ENCODE results near the gene NCAPG.
"Not testable (repeated sequence)": the region's sequence is repeated elsewhere in the genome, so short reads cannot be mapped to it uniquely, and the experiment has no call there.

Gene NCAPG

GRCh38 chr4:17812125-17812524, 1.3 kb downstream of the NCAPG start:
- Histone ChIP-seq H3K27ac (peak overlapping the region in 10 of 11 experiments; percentile 55 to 98 (median 94); a peak in 18 of 22 replicates), H3K4me3 (peak overlapping the region; percentile 75 to 96 (median 85)), H3K27me3 (no peaks in the 10 kb centered on the region), H3K4me2 (peak overlapping the region; percentile 60 to 87 (median 82)), H4K20me1 (peaks cover 23 to 69% (median 50%) of the 10 kb centered on the region in 11 experiments; a peak in 21 of 22 replicates), H3K9ac (peak overlapping the region; percentile 72 to 99 (median 95); a peak in 21 of 22 replicates), H3K4me1 (peaks cover 24 to 57% (median 35%) of the 10 kb centered on the region in 10 experiments), H3K9me3 (replicated peaks in 1 of 11) (no peaks in the 10 kb centered on the region), H3K36me3 (peaks cover 0 to 55% (median 41%) of the 10 kb centered on the region in 11 experiments; a peak in 18 of 22 replicates)
- TF ChIP-seq Cebpa-rat (IDR thresholded peaks at IDR 0.05), result no peak

- H3K4me3 ChIP-seq, result peak overlapping the region; percentile 75 to 96 (median 85); a peak in 17 of 20 replicates
- peaks cover 18 to 50% (median 28%) of the 10 kb centered on the region in 10 experiments for H3K4me1 ChIP-seq
These were observed 2.0 kb downstream of the NCAPG start for GRCh38 chr4:17812801-17813200.

GRCh38 chr4:17814140-17814539, 3.4 kb downstream of the NCAPG start:
- no peaks in the 10 kb centered on the region for H3K27me3 ChIP-seq
- TF ChIP-seq Cebpa-rat (IDR thresholded peaks at IDR 0.05), result no peak
- peaks cover 6 to 52% (median 32%) of the 10 kb centered on the region in 11 experiments; a peak in 20 of 22 replicates for H4K20me1 ChIP-seq
- peak overlapping the region in 6 of 11 experiments; percentile 3 to 52 (median 32); a peak in 7 of 22 replicates for H3K27ac ChIP-seq
- peaks cover 0 to 64% (median 48%) of the 10 kb centered on the region in 11 experiments; a peak in 18 of 22 replicates for H3K36me3 ChIP-seq
- H3K9ac ChIP-seq, result peak overlapping the region in 3 of 11 experiments; percentile 2 to 21 (median 4); a peak in 3 of 22 replicates
- H3K9me3 ChIP-seq (replicated peaks in 1 of 11), result no peaks in the 10 kb centered on the region
- peaks cover 12 to 39% (median 23%) of the 10 kb centered on the region in 10 experiments; a peak in 19 of 20 replicates for H3K4me1 ChIP-seq
- peak overlapping the region in 10 of 11 experiments; percentile 3 to 80 (median 40); a peak in 14 of 22 replicates for H3K4me2 ChIP-seq
- H3K4me3 ChIP-seq, result no peak overlapping the region

More at GRCh38 chr4:17812801-17813200, 2.0 kb downstream of the NCAPG start:
- peaks cover 16 to 66% (median 44%) of the 10 kb centered on the region in 11 experiments; a peak in 21 of 22 replicates for H4K20me1 ChIP-seq
- H3K27me3 ChIP-seq, result no peaks in the 10 kb centered on the region
- H3K36me3 ChIP-seq, result peaks cover 0 to 55% (median 41%) of the 10 kb centered on the region in 11 experiments; a peak in 18 of 22 replicates
- no peaks in the 10 kb centered on the region for H3K9me3 ChIP-seq (replicated peaks in 1 of 11)
- TF ChIP-seq Cebpa-rat (IDR thresholded peaks at IDR 0.05), result no peak
- H3K4me2 ChIP-seq, result peak overlapping the region; percentile 60 to 87 (median 82); a peak in 21 of 22 replicates
- peak overlapping the region; percentile 7 to 99 (median 95); a peak in 20 of 22 replicates for H3K9ac ChIP-seq
- peak overlapping the region in 7 of 11 experiments; percentile 55 to 98 (median 94); a peak in 9 of 22 replicates for H3K27ac ChIP-seq

GRCh38 chr4:17816142-17816541, 5.4 kb downstream of the NCAPG start:
- peaks cover 0 to 40% (median 22%) of the 10 kb centered on the region in 11 experiments; a peak in 12 of 22 replicates for H4K20me1 ChIP-seq
- TF ChIP-seq Cebpa-rat (IDR thresholded peaks at IDR 0.05), result no peak
- H3K9me3 ChIP-seq (replicated peaks in 1 of 11), result no peaks in the 10 kb centered on the region
- no peak overlapping the region for H3K4me2 ChIP-seq
- no peak overlapping the region for H3K27ac ChIP-seq
- no peak overlapping the region for H3K9ac ChIP-seq
- peaks cover 0 to 84% (median 66%) of the 10 kb centered on the region in 11 experiments; a peak in 18 of 22 replicates for H3K36me3 ChIP-seq
- H3K27me3 ChIP-seq, result no peaks in the 10 kb centered on the region
- peaks cover 12 to 33% (median 23%) of the 10 kb centered on the region in 10 experiments; a peak in 19 of 20 replicates for H3K4me1 ChIP-seq
- H3K4me3 ChIP-seq, result no peak overlapping the region

DNA sequence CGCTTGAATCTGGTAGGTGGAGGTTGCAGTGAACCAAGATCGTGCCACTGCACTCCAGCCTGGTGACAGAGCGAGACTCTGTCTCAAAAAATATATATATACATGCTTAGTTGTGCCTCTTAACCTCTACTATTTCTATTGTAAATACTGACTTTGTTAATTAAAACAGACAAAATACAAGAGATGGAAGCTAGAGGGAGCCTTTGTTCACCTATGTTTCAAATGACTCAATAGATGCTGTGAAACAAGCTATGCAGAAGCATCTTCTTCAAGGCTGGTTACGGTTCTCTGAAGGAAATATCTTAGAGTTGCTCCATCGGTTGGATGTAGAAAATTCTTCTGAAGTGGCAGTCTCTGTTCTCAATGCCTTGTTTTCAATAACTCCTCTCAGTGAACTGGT, 6.2 kb downstream of the NCAPG start:
- H3K4me3 ChIP-seq, result no peak overlapping the region
- peaks cover 11 to 30% (median 22%) of the 10 kb centered on the region in 10 experiments; a peak in 19 of 20 replicates for H3K4me1 ChIP-seq
- peaks cover 0 to 92% (median 72%) of the 10 kb centered on the region in 11 experiments; a peak in 18 of 22 replicates for H3K36me3 ChIP-seq
- H3K9ac ChIP-seq, result no peak overlapping the region
- H3K27me3 ChIP-seq, result no peaks in the 10 kb centered on the region
- H3K27ac ChIP-seq, result no peak overlapping the region
- peaks cover 0 to 36% (median 22%) of the 10 kb centered on the region in 11 experiments; a peak in 12 of 22 replicates for H4K20me1 ChIP-seq
- H3K9me3 ChIP-seq (replicated peaks in 1 of 11), result no peaks in the 10 kb centered on the region
- H3K4me2 ChIP-seq, result no peak overlapping the region
- no peak for TF ChIP-seq Cebpa-rat (IDR thresholded peaks at IDR 0.05)

DNA sequence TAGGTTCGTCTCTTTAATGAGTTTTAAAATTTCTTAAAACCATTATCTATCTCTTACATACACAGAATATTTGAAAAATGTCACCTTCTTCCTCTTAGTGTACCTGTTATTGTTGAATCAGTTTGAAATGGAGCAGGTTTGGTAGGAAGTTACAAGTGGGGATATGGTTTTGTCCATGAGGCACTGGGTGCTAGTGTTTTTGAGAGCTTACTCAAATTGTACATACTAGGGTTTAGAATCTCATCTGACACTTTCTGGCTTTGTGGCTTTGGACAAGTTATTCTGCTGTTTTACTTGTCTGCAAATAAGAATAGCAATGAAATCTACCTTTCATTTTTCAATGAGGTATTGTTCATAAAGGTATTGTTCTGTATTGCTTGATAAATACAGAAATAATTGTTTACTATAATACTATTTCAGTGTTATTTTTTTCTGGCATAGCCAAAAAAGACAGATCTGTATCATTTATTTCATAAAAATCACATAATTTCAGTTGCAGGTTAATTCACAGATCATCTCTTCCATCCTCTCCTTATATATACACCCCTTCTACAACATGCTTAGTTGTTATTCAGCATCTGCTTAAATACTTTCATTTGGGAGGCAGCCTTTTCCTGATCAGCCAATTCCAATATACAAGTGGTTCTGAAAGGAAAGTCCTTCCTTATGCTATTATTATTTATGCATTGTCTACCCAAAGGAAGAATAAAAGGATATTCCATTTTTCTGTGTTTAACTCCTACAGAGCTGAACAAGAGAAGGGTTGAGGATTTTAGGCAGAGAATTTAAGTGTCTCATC, 13.3 kb downstream of the NCAPG start:
- peaks cover 0 to 4% (median 0%) of the 10 kb centered on the region in 10 experiments; a peak in 1 of 20 replicates for H3K4me1 ChIP-seq
- H3K36me3 ChIP-seq, result peaks cover 4 to 100% (median 89%) of the 10 kb centered on the region in 11 experiments; a peak in 20 of 22 replicates
- no peak overlapping the region for H3K9ac ChIP-seq
- H3K9me3 ChIP-seq (replicated peaks in 1 of 11), result no peaks in the 10 kb centered on the region
- no peak overlapping the region for H3K27ac ChIP-seq
- no peaks in the 10 kb centered on the region for H3K27me3 ChIP-seq
- no peak overlapping the region for H3K4me2 ChIP-seq
- no peak for TF ChIP-seq Cebpa-rat (IDR thresholded peaks at IDR 0.05)
- H3K4me3 ChIP-seq, result no peak overlapping the region
- peaks cover 0 to 10% (median 0%) of the 10 kb centered on the region in 11 experiments; a peak in 3 of 22 replicates for H4K20me1 ChIP-seq

DNA sequence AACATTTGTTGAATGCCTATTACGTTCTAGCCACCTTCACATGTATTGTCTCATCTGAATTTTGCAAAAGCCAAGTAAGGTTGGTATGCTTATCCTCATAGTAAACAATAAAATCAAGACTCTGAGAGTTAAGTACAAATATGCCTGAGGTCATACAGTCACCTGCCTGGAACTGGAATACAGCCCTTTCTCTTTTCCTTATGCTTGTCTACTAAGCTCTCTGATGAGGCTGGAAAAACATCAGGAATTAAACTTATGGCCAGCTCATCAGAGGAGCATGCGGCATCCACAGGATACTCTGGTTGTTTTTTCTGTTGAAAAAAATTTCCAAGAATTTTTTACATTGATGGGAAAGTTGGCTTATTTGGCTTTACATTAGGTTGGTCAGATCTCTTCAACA, 35.5 kb downstream of the NCAPG start:
- TF ChIP-seq Cebpa-rat (IDR thresholded peaks at IDR 0.05), result no peak
- Histone ChIP-seq H3K27ac (no peak overlapping the region), H3K27me3 (no peaks in the 10 kb centered on the region), H3K9me3 (replicated peaks in 1 of 11) (peaks cover 0 to 18% (median 8%) of the 10 kb centered on the region in 11 experiments; a peak in 16 of 22 replicates), H3K4me3 (no peak overlapping the region), H3K4me2 (no peak overlapping the region), H4K20me1 (no peaks in the 10 kb centered on the region), H3K36me3 (peaks cover 37 to 74% (median 70%) of the 10 kb centered on the region in 11 experiments; a peak in 21 of 22 replicates), H3K9ac (no peak overlapping the region), H3K4me1 (no peaks in the 10 kb centered on the region)

DNA sequence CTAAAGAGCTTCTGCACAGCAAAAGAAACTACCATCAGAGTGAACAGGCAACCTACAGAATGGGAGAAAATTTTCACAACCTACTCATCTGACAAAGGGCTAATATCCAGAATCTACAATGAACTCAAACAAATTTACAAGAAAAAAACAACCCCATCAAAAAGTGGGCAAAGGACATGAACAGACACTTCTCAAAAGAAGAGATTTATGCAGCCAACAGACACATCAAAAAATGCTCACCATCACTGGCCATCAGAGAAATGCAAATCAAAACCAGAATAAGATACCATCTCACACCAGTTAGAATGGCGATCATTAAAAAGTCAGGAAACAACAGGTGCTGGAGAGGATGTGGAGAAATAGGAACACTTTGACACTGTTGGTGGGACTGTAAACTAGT, 39.5 kb downstream of the NCAPG start:
- H3K27me3 ChIP-seq, H3K4me2 ChIP-seq, H3K27ac ChIP-seq, H3K4me3 ChIP-seq, H3K4me1 ChIP-seq, H4K20me1 ChIP-seq, H3K9ac ChIP-seq: not testable (repeated sequence)
- peaks cover under 1 to 34% (median 31%) of the 10 kb centered on the region in 11 experiments; a peak in 21 of 22 replicates for H3K36me3 ChIP-seq
- H3K9me3 ChIP-seq (replicated peaks in 1 of 11), result peaks cover 0 to 18% (median 8%) of the 10 kb centered on the region in 11 experiments; a peak in 16 of 22 replicates

DNA sequence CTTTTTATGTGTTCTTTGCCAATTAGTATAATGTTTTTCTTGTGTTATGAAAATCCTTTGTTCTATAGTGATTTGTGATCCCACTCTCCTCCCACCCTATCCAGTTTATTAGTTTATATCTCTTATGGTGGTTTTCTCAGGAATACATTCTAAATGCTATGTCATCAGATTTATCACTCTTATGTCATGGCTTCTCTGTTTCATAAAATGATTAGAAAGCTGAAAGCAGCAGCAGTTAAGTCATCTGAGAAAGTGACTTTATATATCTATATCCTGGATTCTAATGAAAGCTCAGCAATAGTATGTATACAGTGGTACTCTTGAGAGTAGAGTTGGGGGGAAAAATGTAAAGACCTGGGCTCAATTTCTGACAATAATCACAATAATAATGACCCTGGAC, 41.2 kb downstream of the NCAPG start:
- no peaks in the 10 kb centered on the region for H3K27me3 ChIP-seq
- peaks cover 0 to 11% (median 8%) of the 10 kb centered on the region in 11 experiments; a peak in 16 of 22 replicates for H3K9me3 ChIP-seq (replicated peaks in 1 of 11)
- peaks cover 4 to 21% (median 14%) of the 10 kb centered on the region in 11 experiments; a peak in 19 of 22 replicates for H3K36me3 ChIP-seq
- H4K20me1 ChIP-seq, result no peaks in the 10 kb centered on the region
- no peak overlapping the region for H3K27ac ChIP-seq
- H3K4me2 ChIP-seq, result no peak overlapping the region
- no peak overlapping the region for H3K9ac ChIP-seq
- H3K4me3 ChIP-seq, result no peak overlapping the region
- H3K4me1 ChIP-seq, result no peaks in the 10 kb centered on the region
- TF ChIP-seq Cebpa-rat (IDR thresholded peaks at IDR 0.05), result no peak
